ENCODE results near the gene RHOC.

Gene RHOC

GRCh38 chr1:112700290-112701226 is 6.4 kb downstream of the RHOC start:
- Histone ChIP-seq H3K4me3 (ENCODE audit: low read depth, low read length) (no peak overlapping the region), H2AK5ac (ENCODE audit: low read length) (peak overlapping the region; percentile 0), H3K9ac (ENCODE audit: low read length) (peak overlapping the region; percentile 19), H3K18ac (ENCODE audit: low read length) (peak overlapping the region; percentile 53), H2BK12ac (ENCODE audit: low read length) (peak overlapping the region; percentile 7), H4K91ac (ENCODE audit: low read depth, low read length) (peak overlapping the region; percentile 20), H3K79me1 (ENCODE audit: low read length) (peaks cover 18% of the 10 kb centered on the region), H2BK120ac (ENCODE audit: insufficient read depth, low read length, poor library complexity) (peak overlapping the region; percentile 29), H3K9me3 (ENCODE audit: insufficient read depth, low read depth, low read length) (no peaks in the 10 kb centered on the region), H4K8ac (ENCODE audit: low read depth, low read length) (no peak overlapping the region), H3K4ac (ENCODE audit: low read depth, low read length) (no peak overlapping the region), H4K12ac (ENCODE audit: low read depth, low read length) (no peak overlapping the region), H3K4me2 (ENCODE audit: low read length) (peak overlapping the region; percentile 34), H3K79me2 (ENCODE audit: control insufficient read depth, insufficient read depth, low read length, poor library complexity) (peaks cover 13% of the 10 kb centered on the region), H3K27ac (ENCODE audit: low read depth, low read length) (peak overlapping the region; percentile 81), H2AFZ (ENCODE audit: insufficient read depth, low read length, poor library complexity) (no peak overlapping the region), H3K4me1 (ENCODE audit: control insufficient read depth in 1 of 2, insufficient read depth in 2 of 2, low read length in 2 of 2) (peaks cover 47 to 52% of the 10 kb centered on the region in 2 experiments), H3K27me3 (ENCODE audit: insufficient read depth, low read length) (no peaks in the 10 kb centered on the region), H3K36me3 (ENCODE audit: control insufficient read depth in 1 of 2, insufficient read depth in 2 of 2, low read length in 2 of 2) (peaks cover 54 to 66% of the 10 kb centered on the region in 2 experiments), H3K23ac (ENCODE audit: low read length) (no peak overlapping the region), H3K14ac (ENCODE audit: low read length) (peak overlapping the region; percentile 2), H2BK5ac (ENCODE audit: low read depth, low read length, poor library complexity) (peak overlapping the region; percentile 50)
- no CpG with 5 or more reads among the region's 7 CpGs for WGBS (ENCODE audit: extremely low coverage, insufficient coverage, insufficient read length)
- peak; percentile 62 for DNase-seq

- Histone ChIP-seq H3K9ac (ENCODE audit: low read length) (no peak overlapping the region), H3K4me3 (ENCODE audit: low read depth, low read length) (no peak overlapping the region), H4K91ac (ENCODE audit: low read depth, low read length) (peak overlapping the region; percentile 25), H2AFZ (ENCODE audit: insufficient read depth, low read length, poor library complexity) (no peak overlapping the region), H3K79me1 (ENCODE audit: low read length) (peaks cover 14% of the 10 kb centered on the region), H3K79me2 (ENCODE audit: control insufficient read depth, insufficient read depth, low read length, poor library complexity) (peaks cover 11% of the 10 kb centered on the region), H3K18ac (ENCODE audit: low read length) (peak overlapping the region; percentile 49), H3K4me1 (ENCODE audit: control insufficient read depth in 1 of 2, insufficient read depth in 2 of 2, low read length in 2 of 2) (peaks cover 44 to 48% of the 10 kb centered on the region in 2 experiments), H3K27me3 (ENCODE audit: insufficient read depth, low read length) (no peaks in the 10 kb centered on the region), H3K9me3 (ENCODE audit: insufficient read depth, low read depth, low read length) (no peaks in the 10 kb centered on the region), H3K4me2 (ENCODE audit: low read length) (no peak overlapping the region), H2BK12ac (ENCODE audit: low read length) (peak overlapping the region; percentile 5), H3K23ac (ENCODE audit: low read length) (no peak overlapping the region), H3K27ac (ENCODE audit: low read depth, low read length) (peak overlapping the region; percentile 81), H4K8ac (ENCODE audit: low read depth, low read length) (no peak overlapping the region), H3K14ac (ENCODE audit: low read length) (no peak overlapping the region), H3K36me3 (ENCODE audit: control insufficient read depth in 1 of 2, insufficient read depth in 2 of 2, low read length in 2 of 2) (peaks cover 62 to 75% of the 10 kb centered on the region in 2 experiments), H3K4ac (ENCODE audit: low read depth, low read length) (no peak overlapping the region), H2AK5ac (ENCODE audit: low read length) (peak overlapping the region; percentile 23), H4K12ac (ENCODE audit: low read depth, low read length) (no peak overlapping the region), H2BK120ac (ENCODE audit: insufficient read depth, low read length, poor library complexity) (no peak overlapping the region), H2BK5ac (ENCODE audit: low read depth, low read length, poor library complexity) (peak overlapping the region; percentile 21)
- no peak for DNase-seq
- WGBS (ENCODE audit: extremely low coverage, insufficient coverage, insufficient read length), result no CpG with 5 or more reads among the region's 13 CpGs
Measured at GRCh38 chr1:112699425-112700144, 7.3 kb downstream of the RHOC start.

DNA sequence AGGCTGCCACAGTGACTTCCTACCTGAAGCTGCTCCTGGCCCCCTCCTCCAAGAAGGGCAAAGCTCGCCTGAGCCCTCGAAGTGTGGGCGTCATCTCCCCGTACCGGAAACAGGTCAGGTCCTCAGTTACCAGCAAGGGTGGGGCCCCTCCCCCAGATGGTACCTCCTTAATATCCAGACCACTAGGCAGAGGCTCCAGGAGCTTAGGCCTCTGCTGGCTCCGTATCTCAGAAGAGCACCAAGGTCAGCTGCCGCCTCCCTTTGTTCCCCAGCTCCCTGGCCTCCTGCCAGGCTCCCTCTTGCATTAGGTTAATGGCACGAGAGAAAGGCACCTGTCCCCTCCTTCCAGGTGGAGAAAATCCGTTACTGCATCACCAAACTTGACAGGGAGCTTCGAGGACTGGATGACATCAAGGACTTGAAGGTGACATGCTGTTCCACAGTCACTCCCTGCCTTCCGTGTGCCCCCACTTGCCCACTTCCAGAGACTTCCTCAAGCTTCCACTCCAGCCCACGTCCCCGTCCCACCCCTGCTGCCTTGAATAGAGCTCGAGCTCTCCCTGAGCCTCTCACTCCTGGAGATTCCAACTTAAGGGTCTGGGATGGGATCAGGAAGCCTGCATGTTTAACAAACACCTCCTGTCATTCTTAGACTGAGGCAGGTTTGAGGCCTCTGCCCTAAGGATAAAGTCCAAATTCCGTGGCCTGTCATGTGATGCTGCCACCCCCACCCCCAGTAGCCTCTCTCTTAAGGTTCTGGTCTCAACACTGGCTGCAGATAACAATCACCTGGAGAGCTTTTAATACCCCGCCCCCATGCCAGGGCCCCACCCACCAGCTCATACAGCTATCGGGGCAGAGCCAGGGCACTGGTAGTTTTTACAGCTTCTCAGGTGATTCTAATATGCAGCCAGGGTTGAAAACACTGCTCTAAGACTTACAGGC is 8.3 kb downstream of the RHOC start:
- Histone ChIP-seq H3K27ac (ENCODE audit: low read depth, low read length) (peak overlapping the region; percentile 81), H3K4me2 (ENCODE audit: low read length) (peak overlapping the region; percentile 37)
- WGBS (ENCODE audit: extremely low coverage, insufficient coverage, insufficient read length), result no CpG with 5 or more reads among the region's 17 CpGs

More for the DNA sequence above, 8.3 kb downstream of the RHOC start:
- Histone ChIP-seq H3K4me1 (ENCODE audit: control insufficient read depth in 1 of 2, insufficient read depth in 2 of 2, low read length in 2 of 2) (peaks cover 39 to 40% of the 10 kb centered on the region in 2 experiments), H3K79me1 (ENCODE audit: low read length) (peaks cover 13% of the 10 kb centered on the region), H2BK12ac (ENCODE audit: low read length) (no peak overlapping the region), H3K27me3 (ENCODE audit: insufficient read depth, low read length) (no peaks in the 10 kb centered on the region), H2AK5ac (ENCODE audit: low read length) (peak overlapping the region; percentile 20), H3K4ac (ENCODE audit: low read depth, low read length) (no peak overlapping the region), H3K9ac (ENCODE audit: low read length) (peak overlapping the region; percentile 18), H3K14ac (ENCODE audit: low read length) (peak overlapping the region; percentile 13), H4K8ac (ENCODE audit: low read depth, low read length) (no peak overlapping the region), H4K12ac (ENCODE audit: low read depth, low read length) (no peak overlapping the region), H3K18ac (ENCODE audit: low read length) (peak overlapping the region; percentile 16), H3K23ac (ENCODE audit: low read length) (no peak overlapping the region), H2AFZ (ENCODE audit: insufficient read depth, low read length, poor library complexity) (no peak overlapping the region), H2BK5ac (ENCODE audit: low read depth, low read length, poor library complexity) (no peak overlapping the region), H3K79me2 (ENCODE audit: control insufficient read depth, insufficient read depth, low read length, poor library complexity) (peaks cover 4% of the 10 kb centered on the region), H3K36me3 (ENCODE audit: control insufficient read depth in 1 of 2, insufficient read depth in 2 of 2, low read length in 2 of 2) (peaks cover 68 to 79% of the 10 kb centered on the region in 2 experiments), H4K91ac (ENCODE audit: low read depth, low read length) (no peak overlapping the region), H2BK120ac (ENCODE audit: insufficient read depth, low read length, poor library complexity) (no peak overlapping the region), H3K9me3 (ENCODE audit: insufficient read depth, low read depth, low read length) (no peaks in the 10 kb centered on the region), H3K4me3 (ENCODE audit: low read depth, low read length) (no peak overlapping the region)
- peak; percentile 47 to 56 for DNase-seq
